Activated naive CD8-positive, alpha-beta T cell treated with anti-CD3 and anti-CD28 coated beads for 36 hours (primary cell): Measurements from ENCODE around the gene FERMT2. TPM values are rescaled to one million over a fixed set of nuclear protein-coding genes. Genes with fewer than 3 reads are reported as not detected.

Experiments used
- DNase-seq: peaks from one replicate; pipeline ENCODE4 v3.0.0; 2021
- H3K27ac Mint-ChIP-seq: one replicate; pipeline ENCODE4 v1.8.0; 2022; ENCODE audit warnings: mild to moderate bottlenecking, moderate library complexity, mixed read lengths
- H3K27me3 Mint-ChIP-seq: one replicate; pipeline ENCODE4 v1.8.0; 2022; ENCODE audit warnings: mild to moderate bottlenecking, mixed read lengths
- H3K36me3 Mint-ChIP-seq: one replicate; pipeline ENCODE4 v1.8.0; 2021; ENCODE audit warnings: mild to moderate bottlenecking, mixed read lengths
- H3K4me1 Mint-ChIP-seq: one replicate; pipeline ENCODE4 v1.8.0; 2021; ENCODE audit warnings: mixed read lengths
- H3K4me3 Mint-ChIP-seq: one replicate; pipeline ENCODE4 v1.8.0; 2022; ENCODE audit warnings: mild to moderate bottlenecking, moderate library complexity, mixed read lengths
- H3K9me3 Mint-ChIP-seq: one replicate; pipeline ENCODE4 v1.8.0; 2022; ENCODE audit warnings: mixed read lengths
- total RNA-seq, 2 experiments: library from RNA; stranded (reverse); gene quantifications; one replicate each; pipeline ENCODE4 v1.2.3, GENCODE V29; 2021

The FERMT2 gene
- total RNA-seq: 1 to 10 TPM; 1.3 to 2.3 TPM

- Mint-ChIP-seq H3K4me1 (peaks cover 36% of the 10 kb centered on the region), H3K27me3 (peaks cover 57% of the 10 kb centered on the region), H3K27ac (no peak within 1 kb of the TSS), H3K9me3 (no peaks in the 10 kb centered on the region), H3K4me3 (peak within 1 kb of the TSS; percentile 82), H3K36me3 (no peaks in the 10 kb centered on the region)
- peak; percentile 19 for DNase-seq
Measured at GRCh38 chr14:52950898-52951680, at the start of gene FERMT2. Gene FERMT2 (minus strand): TSS chr14:52951050. CDS start chr14:52950568, 482 bp downstream.

DNA sequence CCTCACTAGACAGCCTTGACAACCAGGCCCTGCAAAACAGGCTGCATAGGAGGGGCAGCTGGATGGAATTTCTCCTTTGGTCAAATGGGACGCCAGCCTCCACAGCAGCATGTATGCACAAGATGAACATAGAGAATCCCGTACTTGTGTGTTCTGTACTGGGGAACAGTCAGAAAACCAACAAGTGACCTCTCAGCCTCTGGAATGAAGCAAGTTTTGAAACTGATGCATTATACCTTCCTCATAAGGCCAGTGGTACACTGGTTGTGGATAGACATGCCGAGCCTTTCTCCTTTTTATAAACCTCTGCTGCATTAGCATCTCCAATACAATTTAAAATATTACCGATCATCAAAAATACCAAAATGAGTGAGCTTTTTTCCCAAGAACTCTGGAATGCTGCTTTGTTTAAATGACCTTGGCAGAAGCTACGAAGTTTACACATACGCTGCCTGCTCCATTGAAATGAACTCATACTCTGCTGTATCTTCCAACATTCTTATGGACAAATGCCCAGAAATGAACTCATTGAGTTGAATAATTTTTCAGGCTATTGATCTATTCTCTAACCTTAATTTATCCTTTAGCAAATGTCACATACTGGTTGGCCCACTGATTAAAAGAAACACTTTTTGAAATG, 47.6 kb upstream of the FERMT2 start:
- H3K36me3 Mint-ChIP-seq: no peaks in the 10 kb centered on the region

DNA sequence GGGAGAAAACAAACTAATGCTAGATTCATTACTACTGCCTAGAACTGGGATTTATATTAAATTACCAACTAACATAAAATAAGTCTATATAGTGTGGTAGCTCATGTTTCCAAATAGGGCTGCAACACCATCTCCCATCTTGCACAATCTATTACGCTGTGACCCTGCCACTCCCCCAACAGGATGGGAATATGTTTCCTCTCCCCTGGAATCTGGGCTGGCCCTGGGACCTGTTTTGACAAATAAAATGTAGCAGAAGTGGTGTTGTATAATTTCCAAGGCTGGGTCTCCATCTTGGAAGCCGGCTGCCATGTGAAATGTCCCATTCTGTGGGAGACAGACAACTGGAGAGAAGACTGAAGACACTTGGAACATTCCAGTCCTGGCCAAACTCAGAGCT, 45.6 kb upstream of the FERMT2 start:
- no peak for DNase-seq
- Mint-ChIP-seq H3K36me3 (no peaks in the 10 kb centered on the region), H3K27me3 (peaks cover 6% of the 10 kb centered on the region), H3K4me3 (no peak overlapping the region), H3K9me3 (no peaks in the 10 kb centered on the region), H3K4me1 (no peaks in the 10 kb centered on the region), H3K27ac (no peak overlapping the region)

More for the DNA sequence above, 47.6 kb upstream of the FERMT2 start:
- Mint-ChIP-seq H3K27me3 (peaks cover 6% of the 10 kb centered on the region), H3K4me3 (no peak overlapping the region), H3K4me1 (no peaks in the 10 kb centered on the region), H3K9me3 (no peaks in the 10 kb centered on the region), H3K27ac (no peak overlapping the region)
- DNase-seq: no peak

DNA sequence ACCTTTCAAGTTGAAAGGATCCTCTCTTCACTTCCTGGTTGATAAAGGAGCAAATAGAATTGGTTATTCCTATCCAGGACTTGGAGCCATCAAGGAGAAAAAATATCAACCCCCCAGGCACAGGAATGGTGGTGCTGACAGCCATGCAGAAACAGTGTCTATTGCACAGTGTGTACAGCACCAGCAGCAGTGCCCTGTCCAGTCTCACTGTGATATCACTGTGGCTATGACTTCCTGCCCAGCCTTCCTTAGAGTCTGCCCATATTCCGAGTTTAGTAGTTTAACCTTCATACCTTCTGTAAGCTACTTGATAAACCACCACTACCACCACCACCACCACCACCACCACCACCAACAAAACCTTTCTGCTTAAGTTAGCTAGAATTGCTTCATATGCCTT, 45.1 kb upstream of the FERMT2 start:
- no peaks in the 10 kb centered on the region for H3K4me1 Mint-ChIP-seq
- peaks cover 6% of the 10 kb centered on the region for H3K27me3 Mint-ChIP-seq
- H3K27ac Mint-ChIP-seq: no peak overlapping the region

DNA sequence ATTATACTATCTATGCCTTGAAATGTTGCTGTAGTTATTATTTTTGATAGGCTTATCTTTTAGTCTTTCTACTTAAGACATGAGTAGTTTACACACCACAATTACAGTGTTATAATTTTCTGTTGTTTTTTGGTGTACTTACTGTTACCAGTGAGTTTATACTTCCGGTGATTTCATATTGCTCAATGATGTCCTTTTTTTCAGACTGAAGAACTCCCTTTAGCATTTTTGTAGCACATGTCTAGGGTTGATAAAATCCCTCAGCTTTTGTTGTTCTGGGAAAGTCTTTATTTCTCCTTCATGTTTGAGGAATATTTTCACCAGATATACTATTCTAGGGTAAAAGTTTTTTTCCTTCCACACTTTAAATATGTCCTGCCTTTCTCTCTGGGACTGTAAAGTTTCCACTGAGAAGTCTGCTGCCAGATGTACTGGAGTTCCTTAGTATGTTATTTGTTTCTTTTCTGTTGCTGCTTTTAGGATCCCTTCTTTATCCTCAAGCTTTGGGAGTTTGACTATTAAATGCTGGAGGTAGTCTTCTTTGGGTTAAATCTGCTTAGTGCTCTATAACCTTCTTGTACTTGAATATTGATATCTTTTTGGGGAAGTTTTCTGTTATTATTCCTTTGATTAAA, 41.5 kb upstream of the FERMT2 start:
- peaks cover 3% of the 10 kb centered on the region for H3K27me3 Mint-ChIP-seq
- no peak for DNase-seq
- H3K4me3 Mint-ChIP-seq: no peak overlapping the region
- no peaks in the 10 kb centered on the region for H3K36me3 Mint-ChIP-seq
- H3K4me1 Mint-ChIP-seq: no peaks in the 10 kb centered on the region
- H3K9me3 Mint-ChIP-seq: no peaks in the 10 kb centered on the region
- H3K27ac Mint-ChIP-seq: no peak overlapping the region

More for the DNA sequence above, 45.1 kb upstream of the FERMT2 start:
- no peak for DNase-seq
- no peaks in the 10 kb centered on the region for H3K36me3 Mint-ChIP-seq
- no peak overlapping the region for H3K4me3 Mint-ChIP-seq
- H3K9me3 Mint-ChIP-seq: no peaks in the 10 kb centered on the region

DNA sequence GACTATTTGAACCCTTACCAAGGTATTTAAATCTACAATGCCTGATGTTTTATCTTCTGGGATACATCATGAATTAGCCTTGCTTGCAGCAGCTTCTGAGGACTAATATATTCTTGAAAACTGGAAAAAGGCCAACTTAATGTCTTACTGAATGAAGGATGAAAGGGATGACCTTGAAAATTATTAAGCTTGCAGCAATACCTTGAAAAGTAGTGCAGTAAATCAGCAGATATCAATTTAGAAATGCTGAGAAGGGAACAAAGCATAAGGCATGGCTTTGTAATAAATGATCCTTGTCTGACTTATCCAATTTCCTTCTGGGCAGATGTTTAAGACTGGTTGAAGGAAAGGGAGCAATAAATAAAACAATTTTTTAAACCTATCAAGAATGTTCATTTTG, 37.3 kb upstream of the FERMT2 start:
- H3K4me1 Mint-ChIP-seq: no peaks in the 10 kb centered on the region
- H3K36me3 Mint-ChIP-seq: no peaks in the 10 kb centered on the region
- H3K9me3 Mint-ChIP-seq: no peaks in the 10 kb centered on the region
- no peaks in the 10 kb centered on the region for H3K27me3 Mint-ChIP-seq
- no peak overlapping the region for H3K4me3 Mint-ChIP-seq
- H3K27ac Mint-ChIP-seq: no peak overlapping the region
- no peak for DNase-seq

DNA sequence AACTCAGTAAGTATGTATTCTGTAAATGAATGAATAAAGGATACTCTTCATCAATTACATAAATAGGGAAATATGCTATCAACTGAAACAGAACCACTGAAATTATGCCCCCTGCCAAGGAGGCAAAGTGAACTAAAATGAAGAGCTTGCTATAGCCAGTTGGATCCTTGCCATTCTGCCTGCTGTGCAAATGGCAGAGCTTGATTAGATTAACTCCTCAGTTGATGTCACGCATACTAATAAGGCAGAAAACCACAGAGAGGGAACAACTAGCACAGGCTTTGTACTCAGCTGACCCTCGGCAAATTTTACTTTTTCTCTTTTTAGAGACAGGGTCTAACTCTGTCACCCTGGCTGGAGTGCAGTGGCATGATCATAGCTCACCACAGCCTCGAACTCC, 36.7 kb upstream of the FERMT2 start:
- Mint-ChIP-seq H3K4me3 (no peak overlapping the region), H3K36me3 (no peaks in the 10 kb centered on the region), H3K9me3 (no peaks in the 10 kb centered on the region), H3K4me1 (no peaks in the 10 kb centered on the region), H3K27me3 (no peaks in the 10 kb centered on the region), H3K27ac (no peak overlapping the region)
- DNase-seq: no peak

- no peaks in the 10 kb centered on the region for H3K9me3 Mint-ChIP-seq
- no peak for DNase-seq
- H3K36me3 Mint-ChIP-seq: no peaks in the 10 kb centered on the region
- H3K4me3 Mint-ChIP-seq: no peak overlapping the region
- H3K4me1 Mint-ChIP-seq: no peaks in the 10 kb centered on the region
- no peaks in the 10 kb centered on the region for H3K27me3 Mint-ChIP-seq
- no peak overlapping the region for H3K27ac Mint-ChIP-seq
Measured at GRCh38 chr14:52987042-52987441, 36.2 kb upstream of the FERMT2 start.

DNA sequence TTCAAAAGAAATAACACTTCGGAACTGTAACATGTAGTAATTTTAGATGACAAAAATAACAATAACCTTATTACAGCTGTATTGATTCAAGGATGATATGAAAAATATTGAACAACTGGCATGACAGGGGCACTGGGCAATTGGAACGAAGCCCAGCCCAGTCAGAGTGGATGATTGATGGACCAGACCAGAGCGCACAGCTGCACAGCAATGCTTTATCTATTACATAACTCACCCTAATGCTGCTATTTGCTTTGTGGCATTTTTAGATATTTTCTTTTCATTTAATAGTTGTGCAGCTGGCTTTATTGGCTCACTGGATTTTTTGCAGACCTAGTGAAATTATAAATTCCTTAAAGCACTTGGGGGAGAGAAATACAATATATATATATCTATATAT, 26.9 kb upstream of the FERMT2 start:
- H3K36me3 Mint-ChIP-seq: no peaks in the 10 kb centered on the region

DNA sequence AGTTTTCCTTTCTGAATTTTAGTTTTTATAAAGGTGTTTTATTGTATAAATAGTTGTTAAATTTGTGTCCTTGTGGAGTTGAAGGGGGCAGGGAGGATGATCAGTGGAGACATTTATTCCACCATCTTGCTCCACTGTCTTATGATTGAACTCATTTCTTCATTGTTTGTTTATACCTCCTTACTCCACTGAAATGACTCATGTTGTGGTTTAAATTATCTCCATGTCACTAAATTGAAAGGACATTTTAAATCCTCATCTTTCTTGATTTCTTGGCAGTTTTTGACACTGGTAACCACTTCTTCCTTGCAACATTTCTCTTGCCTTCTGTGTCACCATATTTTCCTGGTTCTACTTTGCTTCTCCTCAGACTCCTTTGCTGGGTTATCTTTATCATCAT, 23.6 kb upstream of the FERMT2 start:
- no peak for DNase-seq
- Mint-ChIP-seq H3K27me3 (no peaks in the 10 kb centered on the region), H3K4me3 (no peak overlapping the region), H3K4me1 (no peaks in the 10 kb centered on the region), H3K36me3 (no peaks in the 10 kb centered on the region), H3K27ac (no peak overlapping the region), H3K9me3 (peaks cover 5% of the 10 kb centered on the region)

More for the DNA sequence above, 26.9 kb upstream of the FERMT2 start:
- H3K9me3 Mint-ChIP-seq: no peaks in the 10 kb centered on the region
- no peak overlapping the region for H3K4me3 Mint-ChIP-seq
- no peak for DNase-seq
- H3K4me1 Mint-ChIP-seq: no peaks in the 10 kb centered on the region
- H3K27me3 Mint-ChIP-seq: no peaks in the 10 kb centered on the region
- no peak overlapping the region for H3K27ac Mint-ChIP-seq

- Mint-ChIP-seq H3K27me3 (no peaks in the 10 kb centered on the region), H3K4me1 (no peaks in the 10 kb centered on the region), H3K36me3 (no peaks in the 10 kb centered on the region), H3K9me3 (no peaks in the 10 kb centered on the region), H3K27ac (no peak overlapping the region), H3K4me3 (no peak overlapping the region)
- peak; percentile 30 for DNase-seq
Measured at GRCh38 chr14:52961060-52961639, 10.3 kb upstream of the FERMT2 start.

- no peak for DNase-seq
- no peaks in the 10 kb centered on the region for H3K4me1 Mint-ChIP-seq
- no peaks in the 10 kb centered on the region for H3K9me3 Mint-ChIP-seq
- H3K27ac Mint-ChIP-seq: no peak overlapping the region
- H3K4me3 Mint-ChIP-seq: no peak overlapping the region
- H3K27me3 Mint-ChIP-seq: no peaks in the 10 kb centered on the region
- H3K36me3 Mint-ChIP-seq: no peaks in the 10 kb centered on the region
Measured at GRCh38 chr14:52960627-52961026, 9.8 kb upstream of the FERMT2 start.

- peaks cover 30% of the 10 kb centered on the region for H3K4me1 Mint-ChIP-seq
- no peaks in the 10 kb centered on the region for H3K9me3 Mint-ChIP-seq
- DNase-seq: no peak
- H3K27me3 Mint-ChIP-seq: peaks cover 27% of the 10 kb centered on the region
- H3K27ac Mint-ChIP-seq: peak overlapping the region; percentile 83
- H3K4me3 Mint-ChIP-seq: no peak overlapping the region
- no peaks in the 10 kb centered on the region for H3K36me3 Mint-ChIP-seq
Measured at GRCh38 chr14:52954346-52955214, 3.7 kb upstream of the FERMT2 start.

GRCh38 chr14:52951681-52952554, 1.1 kb upstream of the FERMT2 start:
- DNase-seq: no peak

More at GRCh38 chr14:52951681-52952554, 1.1 kb upstream of the FERMT2 start:
- peaks cover 36% of the 10 kb centered on the region for H3K4me1 Mint-ChIP-seq
- no peaks in the 10 kb centered on the region for H3K9me3 Mint-ChIP-seq
- no peak overlapping the region for H3K27ac Mint-ChIP-seq
- H3K4me3 Mint-ChIP-seq: peak overlapping the region; percentile 37
- H3K27me3 Mint-ChIP-seq: peaks cover 51% of the 10 kb centered on the region
- H3K36me3 Mint-ChIP-seq: no peaks in the 10 kb centered on the region
